Naive thymus-derived CD4-positive, alpha-beta T cell (primary cell): ENCODE data around the gene FRAS1. TPM values are rescaled to one million over a fixed set of nuclear protein-coding genes. Genes with fewer than 3 reads are reported as not detected.
"Not testable (repeated sequence)": the region's sequence is repeated elsewhere in the genome, so short reads cannot be mapped to it uniquely, and the experiment has no call there.

ENCODE experiments used
- ATAC-seq: fragments of 150-1000 bp; cut with Tn5 transposase; 2 replicates; pipeline ENCODE4 v1.10.0; 2021; ENCODE audit warnings: mild to moderate bottlenecking, moderate library complexity
- CTCF ChIA-PET: fragments of 350-600 bp; sonication (Branson Sonifier 250); formaldehyde crosslinking; loops from one replicate; lab custom pipeline; 2021; ENCODE audit warnings: antibody characterized with exemption; lab: Charles Lee
- POLR2A ChIA-PET: fragments of 350-600 bp; sonication (Branson Sonifier 250); formaldehyde crosslinking; loops from one replicate; lab custom pipeline; 2021; ENCODE audit warnings: antibody characterized with exemption, inconsistent platforms; lab: Charles Lee
- DNase-seq, 9 donors: peaks; one replicate each; pipeline versions ENCODE4 v3.0.0 to v3.0.0-alpha.2; 2020 to 2022; ENCODE audit warnings: mixed read lengths in 1 of 9
- H3K27ac ChIP-seq: one replicate; pipeline ENCODE4 v1.7.0; 2013; ENCODE audit warnings: mild to moderate bottlenecking, low read depth, low read length, moderate library complexity
- H3K27me3 ChIP-seq, 2 donors: one replicate each; pipeline ENCODE4 v1.7.0; 2013; ENCODE audit warnings: low read length in 2 of 2, mild to moderate bottlenecking in 2 of 2, moderate library complexity in 2 of 2; ENCODE audit not compliant: control insufficient read depth in 2 of 2, insufficient read depth in 2 of 2
- H3K36me3 ChIP-seq, 3 experiments: 1 replicate in 2 of 3; 2 replicates in 1 of 3; pipeline ENCODE4 v1.7.0; 2013; ENCODE audit warnings: low read length in 3 of 3, mild to moderate bottlenecking in 3 of 3, moderate library complexity in 1 of 3; ENCODE audit not compliant: insufficient read depth in 3 of 3, control insufficient read depth in 2 of 3
- H3K4me1 ChIP-seq, 2 donors: one replicate each; pipeline ENCODE4 v1.7.0; 2013; ENCODE audit warnings: low read length in 2 of 2, mild to moderate bottlenecking in 2 of 2, moderate library complexity in 1 of 2; ENCODE audit not compliant: control insufficient read depth in 2 of 2, insufficient read depth in 2 of 2
- H3K4me3 ChIP-seq: 2 replicates; pipeline ENCODE4 v1.7.0; 2013; ENCODE audit warnings: mild to moderate bottlenecking, low read length
- H3K9me3 ChIP-seq, 3 experiments: 1 replicate in 2 of 3; 2 replicates in 1 of 3; pipeline ENCODE4 v1.7.0; 2013; ENCODE audit warnings: low read length in 3 of 3; ENCODE audit not compliant: control insufficient read depth in 2 of 3
- H3K27ac Mint-ChIP-seq, 9 donors: one replicate each; pipeline ENCODE4 v1.8.0; 2020 to 2022; ENCODE audit warnings: mixed read lengths in 9 of 9, mild to moderate bottlenecking in 8 of 9, moderate library complexity in 5 of 9, inconsistent platforms in 2 of 9
- H3K27me3 Mint-ChIP-seq, 5 donors: one replicate each; pipeline ENCODE4 v1.8.0; 2021 to 2022; ENCODE audit warnings: mixed read lengths in 5 of 5, mild to moderate bottlenecking in 1 of 5
- H3K36me3 Mint-ChIP-seq, 5 donors: one replicate each; pipeline ENCODE4 v1.8.0; 2020 to 2022; ENCODE audit warnings: mixed read lengths in 5 of 5, mild to moderate bottlenecking in 3 of 5, inconsistent platforms in 1 of 5
- H3K4me1 Mint-ChIP-seq, 7 donors: one replicate each; pipeline ENCODE4 v1.8.0; 2020 to 2022; ENCODE audit warnings: mixed read lengths in 7 of 7, mild to moderate bottlenecking in 3 of 7, inconsistent platforms in 1 of 7
- H3K4me3 Mint-ChIP-seq, 10 donors: one replicate each; pipeline ENCODE4 v1.8.0; 2020 to 2022; ENCODE audit warnings: mild to moderate bottlenecking in 10 of 10, mixed read lengths in 10 of 10, moderate library complexity in 6 of 10, inconsistent platforms in 2 of 10
- H3K9me3 Mint-ChIP-seq, 11 donors: one replicate each; pipeline ENCODE4 v1.8.0; 2020 to 2022; ENCODE audit warnings: mixed read lengths in 11 of 11, mild to moderate bottlenecking in 4 of 11, inconsistent platforms in 1 of 11, moderate library complexity in 1 of 11
- intact Hi-C, 2 donors: fragments of 100-400 bp; cut with micrococcal nuclease; formaldehyde crosslinking; loops; one replicate each; pipeline ENCODE4 v1.15.1; 2023
- polyA plus RNA-seq, 2 donors: library from polyadenylated mRNA; unstranded; fragments of 300-500 nt; fragmentation: Illumina TruSeq; gene quantifications; one replicate each; pipeline ENCODE4 v1.2.3, GENCODE V29; 2021
- total RNA-seq, 6 experiments: library from RNA in 5 of 6; stranded (reverse) in 5 of 6; gene quantifications; 1 replicate in 5 of 6; 2 replicates in 1 of 6; pipeline ENCODE4 v1.2.3 and lab custom pipeline; 2021 to 2026

FRAS1 gene
- total and polyA plus RNA-seq, 7 experiments from 2014 or later: 0.02 TPM; not detected in 6

GRCh38 chr4:78328591-78328990 lies 271.5 kb downstream of the FRAS1 start:
- H3K27ac ChIP-seq, H3K4me1 Mint-ChIP-seq, H3K4me1 ChIP-seq, H3K4me3 Mint-ChIP-seq, H3K4me3 ChIP-seq, H3K36me3 Mint-ChIP-seq, CTCF ChIA-PET, POLR2A ChIA-PET, ATAC-seq, H3K36me3 ChIP-seq, H3K9me3 Mint-ChIP-seq, H3K27ac Mint-ChIP-seq, H3K27me3 ChIP-seq, H3K9me3 ChIP-seq, DNase-seq: not testable (repeated sequence)
- H3K27me3 Mint-ChIP-seq: peaks cover 0 to 31% (median 13%) of the 10 kb centered on the region in 5 donors
- intact Hi-C loops: loop anchor here in 1 of 2 donors (10.0 kb wide), 1 partner anchor 536 kb away; no protein-coding TSS in a partner anchor

- H3K9me3 Mint-ChIP-seq: peaks cover 0 to 4% (median 0%) of the 10 kb centered on the region in 11 donors
- ChIA-PET CTCF (no interaction called here), POLR2A (no interaction called here)
- H3K9me3 ChIP-seq: no peaks in the 10 kb centered on the region
- ATAC-seq (no peak), DNase-seq (no peak)
- H3K27ac Mint-ChIP-seq: no peak overlapping the region
- no peaks in the 10 kb centered on the region for H3K36me3 ChIP-seq
- H3K4me1 ChIP-seq: no peaks in the 10 kb centered on the region
- H3K27me3 ChIP-seq: no peaks in the 10 kb centered on the region
- peaks cover 0 to 3% (median 0%) of the 10 kb centered on the region in 5 donors for H3K36me3 Mint-ChIP-seq
- H3K4me3 Mint-ChIP-seq: no peak overlapping the region
- no peak overlapping the region for H3K4me3 ChIP-seq
- H3K4me1 Mint-ChIP-seq: no peaks in the 10 kb centered on the region
- intact Hi-C loops: no loop called here
- no peak overlapping the region for H3K27ac ChIP-seq
- H3K27me3 Mint-ChIP-seq: peaks cover 0 to 27% (median 12%) of the 10 kb centered on the region in 5 donors
Measured at GRCh38 chr4:78331186-78331585, 274.1 kb downstream of the FRAS1 start.

- H3K9me3 Mint-ChIP-seq: peaks cover 0 to 4% (median 0%) of the 10 kb centered on the region in 11 donors
- ChIA-PET POLR2A (no interaction called here), CTCF (no interaction called here)
- no peaks in the 10 kb centered on the region for H3K4me1 Mint-ChIP-seq
- Histone ChIP-seq H3K9me3 (no peaks in the 10 kb centered on the region), H3K4me3 (no peak overlapping the region), H3K27me3 (no peaks in the 10 kb centered on the region), H3K27ac (no peak overlapping the region), H3K4me1 (no peaks in the 10 kb centered on the region), H3K36me3 (no peaks in the 10 kb centered on the region)
- no peak for ATAC-seq
- no peak overlapping the region for H3K27ac Mint-ChIP-seq
- peaks cover 0 to 3% (median 0%) of the 10 kb centered on the region in 5 donors for H3K36me3 Mint-ChIP-seq
- H3K4me3 Mint-ChIP-seq: no peak overlapping the region
- H3K27me3 Mint-ChIP-seq: peaks cover 0 to 26% (median 12%) of the 10 kb centered on the region in 5 donors
- intact Hi-C loops: no loop called here
- no peak for DNase-seq
Measured at GRCh38 chr4:78331965-78332364, 274.8 kb downstream of the FRAS1 start.

- ChIA-PET CTCF (no interaction called here), POLR2A (no interaction called here)
- no peaks in the 10 kb centered on the region for H3K36me3 ChIP-seq
- intact Hi-C loops: no loop called here
- H3K27ac ChIP-seq: no peak overlapping the region
- peaks cover 0 to 3% (median 0%) of the 10 kb centered on the region in 5 donors for H3K36me3 Mint-ChIP-seq
- H3K9me3 ChIP-seq: no peaks in the 10 kb centered on the region
- H3K4me3 Mint-ChIP-seq: no peak overlapping the region
- H3K27me3 Mint-ChIP-seq: peaks cover 4 to 29% (median 14%) of the 10 kb centered on the region in 5 donors
- H3K4me1 Mint-ChIP-seq: no peaks in the 10 kb centered on the region
- ATAC-seq: no peak
- DNase-seq: no peak
- no peak overlapping the region for H3K4me3 ChIP-seq
- no peaks in the 10 kb centered on the region for H3K27me3 ChIP-seq
- H3K27ac Mint-ChIP-seq: no peak overlapping the region
- H3K4me1 ChIP-seq: no peaks in the 10 kb centered on the region
- peaks cover 0 to 4% (median 0%) of the 10 kb centered on the region in 11 donors for H3K9me3 Mint-ChIP-seq
Measured at GRCh38 chr4:78332976-78333375, 275.9 kb downstream of the FRAS1 start.

GRCh38 chr4:78336093-78336943 lies 279.2 kb downstream of the FRAS1 start:
- ATAC-seq: no peak
- Histone ChIP-seq H3K27me3 (no peaks in the 10 kb centered on the region), H3K4me1 (no peaks in the 10 kb centered on the region), H3K4me3 (no peak overlapping the region), H3K27ac (no peak overlapping the region), H3K9me3 (no peaks in the 10 kb centered on the region), H3K36me3 (no peaks in the 10 kb centered on the region)
- Mint-ChIP-seq H3K36me3 (peaks cover 0 to 3% (median 0%) of the 10 kb centered on the region in 5 donors), H3K4me1 (no peaks in the 10 kb centered on the region), H3K27me3 (peaks cover 12 to 39% (median 20%) of the 10 kb centered on the region in 5 donors), H3K9me3 (peaks cover 0 to 6% (median 0%) of the 10 kb centered on the region in 11 donors), H3K4me3 (no peak overlapping the region), H3K27ac (no peak overlapping the region)
- POLR2A ChIA-PET: no interaction called here
- CTCF ChIA-PET: no interaction called here
- intact Hi-C loops: no loop called here
- no peak for DNase-seq

- DNase-seq (no peak), ATAC-seq (no peak)
- H3K36me3 Mint-ChIP-seq: peaks cover 0 to 3% (median 0%) of the 10 kb centered on the region in 5 donors
- no peak overlapping the region for H3K27ac Mint-ChIP-seq
- no peaks in the 10 kb centered on the region for H3K4me1 Mint-ChIP-seq
- Histone ChIP-seq H3K9me3 (no peaks in the 10 kb centered on the region), H3K36me3 (no peaks in the 10 kb centered on the region), H3K4me3 (no peak overlapping the region), H3K27me3 (no peaks in the 10 kb centered on the region), H3K4me1 (no peaks in the 10 kb centered on the region), H3K27ac (no peak overlapping the region)
- ChIA-PET CTCF (no interaction called here), POLR2A (no interaction called here)
- H3K27me3 Mint-ChIP-seq: peaks cover 9 to 42% (median 23%) of the 10 kb centered on the region in 5 donors
- H3K9me3 Mint-ChIP-seq: peaks cover 0 to 6% (median 0%) of the 10 kb centered on the region in 11 donors
- intact Hi-C loops: no loop called here
- no peak overlapping the region for H3K4me3 Mint-ChIP-seq
Measured at GRCh38 chr4:78337244-78338020, 280.3 kb downstream of the FRAS1 start.
